ENCODE results near the gene POC1A.

- TF ChIP-seq CTCF (conservative IDR thresholded peaks at IDR 0.05) (no peak), ZFX (IDR thresholded peaks at IDR 0.05) (no peak)
Observed at GRCh38 chr3:52091586-52092270, 62.5 kb downstream of the POC1A start.

All from C4-2B (cell line).